ENCODE data around the gene PRKAG3. TPM values are rescaled to one million over a fixed set of nuclear protein-coding genes. Genes with fewer than 3 reads are reported as not detected.

Gene PRKAG3
- total and polyA plus RNA-seq, 9 of the 15 experiments (the other 6 are each of a cell fraction or from before 2014, with no cell fraction given) = not detected

GRCh38 chr2:218877331-218877730 lies 45.7 kb upstream of the PRKAG3 start:
- Histone ChIP-seq H2AFZ (ENCODE audit: low read depth, low read length) (no peak overlapping the region), H4K20me1 (replicated peaks; ENCODE audit: control insufficient read depth, insufficient read depth, low read length) (peaks cover 3% of the 10 kb centered on the region; the same call in 1 of the 2 replicates), H3K4me3 (no peak overlapping the region), H3K9me1 (ENCODE audit: control insufficient read depth, insufficient read depth, low read length) (no peaks in the 10 kb centered on the region), H3K27me3 (ENCODE audit: control insufficient read depth in 2 of 2, insufficient read depth in 2 of 2, low read length in 2 of 2) (peaks cover 0 to 33% of the 10 kb centered on the region in 2 experiments; a peak in 3 of 5 replicates), H3K9me3 (replicated peaks; ENCODE audit: control insufficient read depth, insufficient read depth, low read depth, low read length) (no peaks in the 10 kb centered on the region), H3K4me2 (ENCODE audit: insufficient read depth, low read length) (no peak overlapping the region), H3K27ac (ENCODE audit: extremely low read depth, low read depth, low read length) (no peak overlapping the region), H3K9ac (ENCODE audit: insufficient read depth in 1 of 2, low read depth in 2 of 2, low read length in 2 of 2) (no peak overlapping the region), H3K4me1 (replicated peaks in 1 of 2; ENCODE audit: control insufficient read depth in 2 of 2, insufficient read depth in 2 of 2, low read length in 2 of 2) (peaks cover 0 to 15% of the 10 kb centered on the region in 2 experiments; a peak in 3 of 5 replicates), H3K36me3 (ENCODE audit: control insufficient read depth, insufficient read depth, low read length) (no peaks in the 10 kb centered on the region), H3K79me2 (ENCODE audit: control insufficient read depth, insufficient read depth, low read length) (no peaks in the 10 kb centered on the region)
- no peak for DNase-seq (ENCODE audit: extremely low read depth in 1 of 4, low spot score in 3 of 4)
- intact Hi-C loops (cut with micrococcal nuclease) (loop anchor here (5.0 kb wide), 1 partner anchor 100 kb away; no protein-coding TSS in a partner anchor), in situ Hi-C loops (cut with MboI) (no loop called here)
- no peak for FAIRE-seq
- ATAC-seq = no peak
- ChIA-PET CTCF (ENCODE audit: low intra/inter-chr PET ratio) (no interaction called here), POLR2A (interaction anchor here (1.1 kb wide), 1 partner anchor 14 kb away, joined by 5 read pairs; no protein-coding TSS in a partner anchor)
- no peak for TF ChIP-seq CREB3 (tag; conservative IDR thresholded peaks at IDR 0.05; ENCODE audit: low read depth)
- TF ChIP-seq TAF9B (IDR thresholded peaks at IDR 0.05; ENCODE audit: partially characterized antibody) = no peak
- no peak for TF ChIP-seq MAFK (IDR thresholded peaks at IDR 0.05; ENCODE audit: low read length)
- TF ChIP-seq CBX1 (IDR thresholded peaks at IDR 0.05; ENCODE audit: low read depth) = no peak
- no peak for TF ChIP-seq TOE1 (IDR thresholded peaks at IDR 0.05; ENCODE audit: borderline replicate concordance)
- no peak for TF ChIP-seq TOE1 (CRISPR knock-in tag; IDR thresholded peaks at IDR 0.05; ENCODE audit: borderline replicate concordance, low read depth)
- TF ChIP-seq, protein P1, sequence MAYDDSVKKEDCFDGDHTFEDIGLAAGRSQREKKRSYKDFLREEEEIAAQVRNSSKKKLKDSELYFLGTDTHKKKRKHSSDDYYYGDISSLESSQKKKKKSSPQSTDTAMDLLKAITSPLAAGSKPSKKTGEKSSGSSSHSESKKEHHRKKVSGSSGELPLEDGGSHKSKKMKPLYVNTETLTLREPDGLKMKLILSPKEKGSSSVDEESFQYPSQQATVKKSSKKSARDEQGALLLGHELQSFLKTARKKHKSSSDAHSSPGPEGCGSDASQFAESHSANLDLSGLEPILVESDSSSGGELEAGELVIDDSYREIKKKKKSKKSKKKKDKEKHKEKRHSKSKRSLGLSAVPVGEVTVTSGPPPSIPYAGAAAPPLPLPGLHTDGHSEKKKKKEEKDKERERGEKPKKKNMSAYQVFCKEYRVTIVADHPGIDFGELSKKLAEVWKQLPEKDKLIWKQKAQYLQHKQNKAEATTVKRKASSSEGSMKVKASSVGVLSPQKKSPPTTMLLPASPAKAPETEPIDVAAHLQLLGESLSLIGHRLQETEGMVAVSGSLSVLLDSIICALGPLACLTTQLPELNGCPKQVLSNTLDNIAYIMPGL (CRISPR knock-in tag; IDR thresholded peaks at IDR 0.05) = no peak
- no peak for TF ChIP-seq ELF4 (CRISPR knock-in tag; IDR thresholded peaks at IDR 0.05)
- BruUV-seq (replicated peaks) = no TSS peak
- 0% methylated on average over 5 of the region's 6 CpGs for WGBS (ENCODE audit: insufficient coverage, low coverage, missing lambda C conversion rate)

Measured in K562 (cell line).